ENCODE results near the gene SPOCK1. TPM values are rescaled to one million over a fixed set of nuclear protein-coding genes. Genes with fewer than 3 reads are reported as not detected.

The SPOCK1 gene
- total and polyA plus RNA-seq, 5 donors from 2014 or later: 0.27 TPM; not detected in 4

GRCh38 chr5:137289856-137290255 is 209.3 kb downstream of the SPOCK1 start:
- H3K4me3 Mint-ChIP-seq: no peak overlapping the region
- no peaks in the 10 kb centered on the region for H3K4me1 ChIP-seq (ENCODE audit: control insufficient read depth, insufficient read depth, low read length, poor library complexity, severe bottlenecking)
- H3K27me3 Mint-ChIP-seq: peaks cover 6% of the 10 kb centered on the region
- DNase-seq (no peak), ATAC-seq (ENCODE audit: low read depth in 2 of 2) (no peak)
- no peak overlapping the region for H3K27ac Mint-ChIP-seq
- H3K27me3 ChIP-seq (ENCODE audit: control insufficient read depth, insufficient read depth, low read length): no peaks in the 10 kb centered on the region
- no peaks in the 10 kb centered on the region for H3K36me3 ChIP-seq (ENCODE audit: control insufficient read depth, insufficient read depth, low read length)
- H3K9me3 Mint-ChIP-seq: no peaks in the 10 kb centered on the region
- no peaks in the 10 kb centered on the region for H3K36me3 Mint-ChIP-seq
- H3K4me1 Mint-ChIP-seq: no peaks in the 10 kb centered on the region
- H3K27ac ChIP-seq (ENCODE audit: insufficient read depth, low read length, poor library complexity, severe bottlenecking): no peak overlapping the region
- no peak overlapping the region for H3K4me3 ChIP-seq (ENCODE audit: low read depth, low read length)
- no peaks in the 10 kb centered on the region for H3K9me3 ChIP-seq (ENCODE audit: control insufficient read depth in 2 of 2, low read length in 2 of 2)

- H3K4me3 ChIP-seq (ENCODE audit: low read depth, low read length): no peak overlapping the region
- H3K36me3 ChIP-seq (ENCODE audit: control insufficient read depth, insufficient read depth, low read length): no peaks in the 10 kb centered on the region
- no peaks in the 10 kb centered on the region for H3K4me1 ChIP-seq (ENCODE audit: control insufficient read depth, insufficient read depth, low read length, poor library complexity, severe bottlenecking)
- DNase-seq (no peak), ATAC-seq (ENCODE audit: low read depth in 2 of 2) (no peak)
- peaks cover 6% of the 10 kb centered on the region for H3K27me3 Mint-ChIP-seq
- no peaks in the 10 kb centered on the region for H3K36me3 Mint-ChIP-seq
- no peaks in the 10 kb centered on the region for H3K4me1 Mint-ChIP-seq
- H3K4me3 Mint-ChIP-seq: no peak overlapping the region
- no peak overlapping the region for H3K27ac Mint-ChIP-seq
- H3K9me3 Mint-ChIP-seq: peaks cover 0 to 2% (median 0%) of the 10 kb centered on the region in 7 donors
- H3K27me3 ChIP-seq (ENCODE audit: control insufficient read depth, insufficient read depth, low read length): no peaks in the 10 kb centered on the region
- no peaks in the 10 kb centered on the region for H3K9me3 ChIP-seq (ENCODE audit: control insufficient read depth in 2 of 2, low read length in 2 of 2)
- no peak overlapping the region for H3K27ac ChIP-seq (ENCODE audit: insufficient read depth, low read length, poor library complexity, severe bottlenecking)
Observed at GRCh38 chr5:137287569-137287968, 211.6 kb downstream of the SPOCK1 start.

- Histone ChIP-seq H3K27ac (ENCODE audit: insufficient read depth, low read length, poor library complexity, severe bottlenecking) (no peak overlapping the region), H3K36me3 (ENCODE audit: control insufficient read depth, insufficient read depth, low read length) (no peaks in the 10 kb centered on the region), H3K4me1 (ENCODE audit: control insufficient read depth, insufficient read depth, low read length, poor library complexity, severe bottlenecking) (no peaks in the 10 kb centered on the region), H3K9me3 (ENCODE audit: control insufficient read depth in 2 of 2, low read length in 2 of 2) (no peaks in the 10 kb centered on the region), H3K27me3 (ENCODE audit: control insufficient read depth, insufficient read depth, low read length) (no peaks in the 10 kb centered on the region), H3K4me3 (ENCODE audit: low read depth, low read length) (no peak overlapping the region)
- Mint-ChIP-seq H3K4me3 (no peak overlapping the region), H3K4me1 (no peaks in the 10 kb centered on the region), H3K36me3 (no peaks in the 10 kb centered on the region), H3K9me3 (peaks cover 0 to 2% (median 0%) of the 10 kb centered on the region in 7 donors), H3K27ac (no peak overlapping the region), H3K27me3 (peaks cover 6% of the 10 kb centered on the region)
- DNase-seq (no peak), ATAC-seq (ENCODE audit: low read depth in 2 of 2) (no peak)
Observed at GRCh38 chr5:137286025-137286610, 213.0 kb downstream of the SPOCK1 start.

GRCh38 chr5:137283801-137284200 is 215.3 kb downstream of the SPOCK1 start:
- Histone ChIP-seq H3K36me3 (ENCODE audit: control insufficient read depth, insufficient read depth, low read length) (no peaks in the 10 kb centered on the region), H3K4me1 (ENCODE audit: control insufficient read depth, insufficient read depth, low read length, poor library complexity, severe bottlenecking) (no peaks in the 10 kb centered on the region), H3K9me3 (ENCODE audit: control insufficient read depth in 2 of 2, low read length in 2 of 2) (no peaks in the 10 kb centered on the region), H3K4me3 (ENCODE audit: low read depth, low read length) (no peak overlapping the region), H3K27ac (ENCODE audit: insufficient read depth, low read length, poor library complexity, severe bottlenecking) (no peak overlapping the region), H3K27me3 (ENCODE audit: control insufficient read depth, insufficient read depth, low read length) (no peaks in the 10 kb centered on the region)
- Mint-ChIP-seq H3K4me3 (no peak overlapping the region), H3K27ac (no peak overlapping the region), H3K4me1 (no peaks in the 10 kb centered on the region), H3K9me3 (peaks cover 0 to 2% (median 0%) of the 10 kb centered on the region in 7 donors), H3K36me3 (no peaks in the 10 kb centered on the region), H3K27me3 (peaks cover 6% of the 10 kb centered on the region)
- DNase-seq: no peak
- no peak for ATAC-seq (ENCODE audit: low read depth in 2 of 2)

GRCh38 chr5:137282216-137282615 is 216.9 kb downstream of the SPOCK1 start:
- H3K9me3 ChIP-seq (ENCODE audit: control insufficient read depth in 2 of 2, low read length in 2 of 2): no peaks in the 10 kb centered on the region
- H3K4me1 ChIP-seq (ENCODE audit: control insufficient read depth, insufficient read depth, low read length, poor library complexity, severe bottlenecking): no peaks in the 10 kb centered on the region
- DNase-seq (no peak), ATAC-seq (ENCODE audit: low read depth in 2 of 2) (no peak)
- H3K4me3 ChIP-seq (ENCODE audit: low read depth, low read length): no peak overlapping the region
- Mint-ChIP-seq H3K27me3 (peaks cover 4% of the 10 kb centered on the region), H3K27ac (no peak overlapping the region), H3K9me3 (peaks cover 0 to 2% (median 0%) of the 10 kb centered on the region in 7 donors), H3K36me3 (no peaks in the 10 kb centered on the region), H3K4me3 (no peak overlapping the region), H3K4me1 (no peaks in the 10 kb centered on the region)
- no peak overlapping the region for H3K27ac ChIP-seq (ENCODE audit: insufficient read depth, low read length, poor library complexity, severe bottlenecking)
- H3K27me3 ChIP-seq (ENCODE audit: control insufficient read depth, insufficient read depth, low read length): no peaks in the 10 kb centered on the region
- H3K36me3 ChIP-seq (ENCODE audit: control insufficient read depth, insufficient read depth, low read length): no peaks in the 10 kb centered on the region

GRCh38 chr5:137281201-137281600 is 217.9 kb downstream of the SPOCK1 start:
- H3K9me3 Mint-ChIP-seq: peaks cover 0 to 2% (median 0%) of the 10 kb centered on the region in 7 donors
- H3K4me1 Mint-ChIP-seq: no peaks in the 10 kb centered on the region
- H3K27ac Mint-ChIP-seq: no peak overlapping the region
- DNase-seq (no peak), ATAC-seq (ENCODE audit: low read depth in 2 of 2) (no peak)
- H3K4me3 ChIP-seq (ENCODE audit: low read depth, low read length): no peak overlapping the region
- H3K4me3 Mint-ChIP-seq: no peak overlapping the region
- H3K36me3 ChIP-seq (ENCODE audit: control insufficient read depth, insufficient read depth, low read length): no peaks in the 10 kb centered on the region
- H3K27ac ChIP-seq (ENCODE audit: insufficient read depth, low read length, poor library complexity, severe bottlenecking): no peak overlapping the region
- H3K9me3 ChIP-seq (ENCODE audit: control insufficient read depth in 2 of 2, low read length in 2 of 2): no peaks in the 10 kb centered on the region
- H3K4me1 ChIP-seq (ENCODE audit: control insufficient read depth, insufficient read depth, low read length, poor library complexity, severe bottlenecking): no peaks in the 10 kb centered on the region
- no peaks in the 10 kb centered on the region for H3K36me3 Mint-ChIP-seq
- no peaks in the 10 kb centered on the region for H3K27me3 Mint-ChIP-seq
- no peaks in the 10 kb centered on the region for H3K27me3 ChIP-seq (ENCODE audit: control insufficient read depth, insufficient read depth, low read length)

GRCh38 chr5:137280656-137281055 is 218.5 kb downstream of the SPOCK1 start:
- H3K4me3 Mint-ChIP-seq: no peak overlapping the region
- H3K27me3 ChIP-seq (ENCODE audit: control insufficient read depth, insufficient read depth, low read length): no peaks in the 10 kb centered on the region
- no peaks in the 10 kb centered on the region for H3K27me3 Mint-ChIP-seq
- no peak overlapping the region for H3K27ac Mint-ChIP-seq
- DNase-seq: no peak
- H3K9me3 Mint-ChIP-seq: peaks cover 0 to 2% (median 0%) of the 10 kb centered on the region in 7 donors
- ATAC-seq (ENCODE audit: low read depth in 2 of 2): no peak
- no peak overlapping the region for H3K27ac ChIP-seq (ENCODE audit: insufficient read depth, low read length, poor library complexity, severe bottlenecking)
- H3K36me3 Mint-ChIP-seq: no peaks in the 10 kb centered on the region
- no peaks in the 10 kb centered on the region for H3K4me1 ChIP-seq (ENCODE audit: control insufficient read depth, insufficient read depth, low read length, poor library complexity, severe bottlenecking)
- no peaks in the 10 kb centered on the region for H3K36me3 ChIP-seq (ENCODE audit: control insufficient read depth, insufficient read depth, low read length)
- no peaks in the 10 kb centered on the region for H3K4me1 Mint-ChIP-seq
- H3K4me3 ChIP-seq (ENCODE audit: low read depth, low read length): no peak overlapping the region
- no peaks in the 10 kb centered on the region for H3K9me3 ChIP-seq (ENCODE audit: control insufficient read depth in 2 of 2, low read length in 2 of 2)

GRCh38 chr5:137279521-137280231 is 219.4 kb downstream of the SPOCK1 start:
- no peaks in the 10 kb centered on the region for H3K36me3 Mint-ChIP-seq
- H3K9me3 Mint-ChIP-seq: peaks cover 0 to 2% (median 0%) of the 10 kb centered on the region in 7 donors
- no peaks in the 10 kb centered on the region for H3K27me3 Mint-ChIP-seq
- Histone ChIP-seq H3K9me3 (ENCODE audit: control insufficient read depth in 2 of 2, low read length in 2 of 2) (no peaks in the 10 kb centered on the region), H3K4me1 (ENCODE audit: control insufficient read depth, insufficient read depth, low read length, poor library complexity, severe bottlenecking) (no peaks in the 10 kb centered on the region), H3K36me3 (ENCODE audit: control insufficient read depth, insufficient read depth, low read length) (no peaks in the 10 kb centered on the region), H3K27ac (ENCODE audit: insufficient read depth, low read length, poor library complexity, severe bottlenecking) (no peak overlapping the region), H3K4me3 (ENCODE audit: low read depth, low read length) (no peak overlapping the region), H3K27me3 (ENCODE audit: control insufficient read depth, insufficient read depth, low read length) (no peaks in the 10 kb centered on the region)
- DNase-seq: no peak
- H3K4me3 Mint-ChIP-seq: no peak overlapping the region
- no peak overlapping the region for H3K27ac Mint-ChIP-seq
- ATAC-seq (ENCODE audit: low read depth in 2 of 2): no peak
- no peaks in the 10 kb centered on the region for H3K4me1 Mint-ChIP-seq

Measured in CD4-positive, CD25-positive, alpha-beta regulatory T cell (primary cell).